Sigmoid colon (tissue), 3 donors: ENCODE data around the gene NEURL1.

Experiments used
- POLR2A ChIP-seq, 2 donors: fragments of 450-650 bp; IDR thresholded peaks; one replicate each; pipeline ENCODE4 v1.6.1; 2016; ENCODE audit warnings: antibody characterized with exemption in 2 of 2, mild to moderate bottlenecking in 2 of 2, moderate library complexity in 2 of 2
- TF ChIP-seq, protein P1 (sequence below), 4 experiments: fragments of 450-650 bp in 3 of 4; fragments of 200-600 bp in 1 of 4; IDR thresholded peaks; one replicate each; pipeline ENCODE4 v1.5.1; 2016 to 2019; ENCODE audit warnings: antibody characterized with exemption in 4 of 4, mild to moderate bottlenecking in 3 of 4, moderate library complexity in 2 of 4

DNA sequence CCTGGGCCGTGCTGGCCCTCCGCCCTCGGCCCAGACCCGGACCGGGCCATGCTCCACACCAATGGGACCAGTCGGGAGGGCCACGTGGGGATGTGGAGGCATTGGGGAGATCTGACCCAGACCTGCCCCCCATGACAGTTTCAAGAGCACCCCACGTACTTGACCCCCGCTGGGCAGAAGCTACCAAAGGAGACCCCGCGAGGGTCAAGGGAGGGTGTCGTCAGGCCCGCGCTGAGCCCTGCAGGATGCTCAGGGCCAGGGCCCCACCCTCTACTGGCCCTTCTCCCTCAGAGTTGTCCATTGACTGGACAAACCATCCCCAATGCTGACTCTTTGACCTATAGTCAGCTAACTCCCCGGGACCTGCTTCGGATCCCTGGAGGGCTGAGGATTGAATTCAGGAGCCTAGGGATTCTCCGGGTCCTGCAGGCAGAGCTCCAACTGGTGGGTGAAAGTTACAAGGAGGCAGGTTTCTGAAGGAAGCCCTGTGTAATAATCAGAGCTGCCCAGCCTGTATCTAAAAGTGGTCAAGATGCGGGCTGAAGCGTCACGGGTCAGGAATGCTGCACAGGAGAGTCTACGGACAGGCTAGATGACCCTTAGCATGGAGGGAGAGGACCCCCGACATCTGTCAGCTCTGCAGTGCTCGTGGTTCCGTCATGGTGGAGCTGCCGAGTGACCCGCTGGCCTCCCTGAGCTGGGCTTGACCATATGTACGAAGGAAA lies 40.8 kb upstream of the NEURL1 start:
- TF ChIP-seq, protein P1, sequence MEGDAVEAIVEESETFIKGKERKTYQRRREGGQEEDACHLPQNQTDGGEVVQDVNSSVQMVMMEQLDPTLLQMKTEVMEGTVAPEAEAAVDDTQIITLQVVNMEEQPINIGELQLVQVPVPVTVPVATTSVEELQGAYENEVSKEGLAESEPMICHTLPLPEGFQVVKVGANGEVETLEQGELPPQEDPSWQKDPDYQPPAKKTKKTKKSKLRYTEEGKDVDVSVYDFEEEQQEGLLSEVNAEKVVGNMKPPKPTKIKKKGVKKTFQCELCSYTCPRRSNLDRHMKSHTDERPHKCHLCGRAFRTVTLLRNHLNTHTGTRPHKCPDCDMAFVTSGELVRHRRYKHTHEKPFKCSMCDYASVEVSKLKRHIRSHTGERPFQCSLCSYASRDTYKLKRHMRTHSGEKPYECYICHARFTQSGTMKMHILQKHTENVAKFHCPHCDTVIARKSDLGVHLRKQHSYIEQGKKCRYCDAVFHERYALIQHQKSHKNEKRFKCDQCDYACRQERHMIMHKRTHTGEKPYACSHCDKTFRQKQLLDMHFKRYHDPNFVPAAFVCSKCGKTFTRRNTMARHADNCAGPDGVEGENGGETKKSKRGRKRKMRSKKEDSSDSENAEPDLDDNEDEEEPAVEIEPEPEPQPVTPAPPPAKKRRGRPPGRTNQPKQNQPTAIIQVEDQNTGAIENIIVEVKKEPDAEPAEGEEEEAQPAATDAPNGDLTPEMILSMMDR (IDR thresholded peaks at IDR 0.05), result no peak
- no peak for TF ChIP-seq POLR2A (IDR thresholded peaks at IDR 0.05)
